ENCODE measurements around the gene PPM1N. TPM values are rescaled to one million over a fixed set of nuclear protein-coding genes. Genes with fewer than 3 reads are reported as not detected.
"Not testable (repeated sequence)": the region's sequence is repeated elsewhere in the genome, so short reads cannot be mapped to it uniquely, and the experiment has no call there.

The PPM1N gene
- total RNA-seq, 1 donor from 2014 or later = 0.62 TPM

DNA sequence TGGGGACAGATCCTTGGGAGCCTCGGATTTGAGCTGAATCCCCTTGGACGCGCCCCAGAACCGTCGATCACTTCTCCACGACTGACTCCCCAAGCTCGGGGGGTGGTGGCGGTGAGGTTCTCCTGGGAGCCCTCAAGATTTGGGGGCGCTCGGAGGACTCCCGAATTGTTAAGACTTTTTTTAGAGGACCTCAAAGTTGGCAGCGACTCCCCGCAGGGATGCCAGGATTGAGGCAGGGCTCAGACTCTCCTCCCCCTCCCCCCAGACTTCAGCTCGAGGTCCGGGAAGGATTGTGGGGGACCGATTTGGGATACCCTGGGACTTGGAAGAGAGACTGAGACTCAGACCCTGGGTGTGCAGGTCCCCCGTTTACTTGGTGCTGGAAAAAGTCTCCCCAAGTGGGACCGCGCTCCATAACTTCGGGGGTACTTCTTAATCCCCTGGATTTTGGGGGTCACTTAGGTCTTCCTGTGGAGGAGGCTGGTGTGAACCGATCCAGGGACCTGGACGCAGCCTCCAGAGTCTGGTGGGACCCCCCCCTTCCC, 9.7 kb downstream of the PPM1N start:
- no peaks in the 10 kb centered on the region for H3K36me3 Mint-ChIP-seq (ENCODE audit: unreplicated experiment)
- H3K4me1 Mint-ChIP-seq (ENCODE audit: unreplicated experiment) = peaks cover 33% of the 10 kb centered on the region
- no peaks in the 10 kb centered on the region for H3K9me3 Mint-ChIP-seq (ENCODE audit: unreplicated experiment)
- H3K27ac Mint-ChIP-seq (ENCODE audit: unreplicated experiment) = peak overlapping the region; percentile 56
- no peak for DNase-seq (ENCODE audit: extremely low spot score, unreplicated experiment)
- H3K27me3 Mint-ChIP-seq (ENCODE audit: unreplicated experiment) = no peaks in the 10 kb centered on the region
- TF ChIP-seq, protein P1, sequence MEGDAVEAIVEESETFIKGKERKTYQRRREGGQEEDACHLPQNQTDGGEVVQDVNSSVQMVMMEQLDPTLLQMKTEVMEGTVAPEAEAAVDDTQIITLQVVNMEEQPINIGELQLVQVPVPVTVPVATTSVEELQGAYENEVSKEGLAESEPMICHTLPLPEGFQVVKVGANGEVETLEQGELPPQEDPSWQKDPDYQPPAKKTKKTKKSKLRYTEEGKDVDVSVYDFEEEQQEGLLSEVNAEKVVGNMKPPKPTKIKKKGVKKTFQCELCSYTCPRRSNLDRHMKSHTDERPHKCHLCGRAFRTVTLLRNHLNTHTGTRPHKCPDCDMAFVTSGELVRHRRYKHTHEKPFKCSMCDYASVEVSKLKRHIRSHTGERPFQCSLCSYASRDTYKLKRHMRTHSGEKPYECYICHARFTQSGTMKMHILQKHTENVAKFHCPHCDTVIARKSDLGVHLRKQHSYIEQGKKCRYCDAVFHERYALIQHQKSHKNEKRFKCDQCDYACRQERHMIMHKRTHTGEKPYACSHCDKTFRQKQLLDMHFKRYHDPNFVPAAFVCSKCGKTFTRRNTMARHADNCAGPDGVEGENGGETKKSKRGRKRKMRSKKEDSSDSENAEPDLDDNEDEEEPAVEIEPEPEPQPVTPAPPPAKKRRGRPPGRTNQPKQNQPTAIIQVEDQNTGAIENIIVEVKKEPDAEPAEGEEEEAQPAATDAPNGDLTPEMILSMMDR (IDR thresholded peaks at IDR 0.05) = no peak
- peak overlapping the region; percentile 83 for H3K4me3 Mint-ChIP-seq (ENCODE audit: unreplicated experiment)

DNA sequence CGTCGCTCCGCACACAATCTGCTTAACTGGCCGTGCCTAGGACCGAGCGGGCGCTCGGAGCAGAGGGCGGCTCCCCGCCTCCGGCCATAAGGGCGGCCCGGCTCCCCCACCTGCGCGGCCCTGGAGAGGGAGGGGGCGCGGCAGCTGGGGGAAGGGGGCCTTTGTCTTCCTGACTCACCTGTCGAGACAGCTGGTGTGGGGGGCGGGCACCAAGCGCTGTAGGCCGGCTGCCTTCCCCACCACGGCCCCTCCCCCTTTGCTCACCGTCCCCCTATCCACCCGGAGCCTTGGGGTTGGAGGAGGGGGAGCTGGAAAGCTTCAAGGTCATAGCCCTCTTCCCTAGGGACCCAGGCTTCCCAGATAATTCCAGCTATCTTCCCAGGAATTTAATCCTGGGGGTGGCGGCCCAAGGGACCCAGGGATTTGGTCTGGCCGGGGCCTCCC, 10.2 kb downstream of the PPM1N start:
- Mint-ChIP-seq H3K4me1 (ENCODE audit: unreplicated experiment) (peaks cover 36% of the 10 kb centered on the region), H3K9me3 (ENCODE audit: unreplicated experiment) (no peaks in the 10 kb centered on the region), H3K27ac (ENCODE audit: unreplicated experiment) (peak overlapping the region; percentile 56), H3K36me3 (ENCODE audit: unreplicated experiment) (no peaks in the 10 kb centered on the region), H3K4me3 (ENCODE audit: unreplicated experiment) (peak overlapping the region; percentile 83), H3K27me3 (ENCODE audit: unreplicated experiment) (no peaks in the 10 kb centered on the region)
- TF ChIP-seq, protein P1 (IDR thresholded peaks at IDR 0.05) = no peak
- DNase-seq (ENCODE audit: extremely low spot score, unreplicated experiment) = no peak

DNA sequence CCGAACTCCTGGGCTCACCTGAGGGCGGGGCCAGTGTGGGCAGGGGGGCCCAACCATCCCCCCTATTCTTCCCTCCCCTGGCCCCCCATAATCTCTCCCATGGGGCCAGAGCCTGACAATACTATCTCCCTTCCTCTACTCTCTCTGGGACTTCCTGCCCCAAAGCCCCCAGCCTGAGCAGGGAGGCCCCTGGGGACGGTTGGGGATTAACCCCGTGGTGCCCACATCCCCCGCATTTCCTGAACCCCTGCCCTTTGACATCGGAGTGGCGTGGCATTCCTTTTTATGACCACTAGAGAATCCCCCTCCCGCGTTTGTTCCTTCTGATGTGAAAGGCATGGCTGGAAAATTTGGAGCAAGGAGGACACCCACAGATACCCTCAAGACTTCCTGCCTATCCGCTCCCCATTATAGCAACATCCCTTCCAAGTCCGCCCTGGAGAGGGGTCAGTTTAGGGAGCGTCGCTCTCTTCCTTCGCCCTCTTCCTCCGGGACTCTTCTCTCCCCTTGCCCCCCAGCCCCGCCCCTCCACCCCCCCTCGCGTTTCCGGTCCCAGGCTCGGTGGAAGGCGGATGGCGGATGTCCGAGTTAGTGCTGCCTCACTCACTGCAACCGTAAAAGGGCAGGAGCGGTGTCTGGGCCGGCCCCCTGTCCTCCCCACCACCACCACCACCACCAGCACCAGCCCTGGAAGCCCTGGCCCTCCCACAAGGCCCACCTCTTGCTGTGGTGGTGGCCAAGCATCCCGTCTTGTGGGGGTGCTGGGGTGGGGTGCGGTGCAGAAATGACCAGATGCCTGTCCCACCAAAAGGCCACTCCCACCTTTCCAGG, 10.8 kb downstream of the PPM1N start:
- peaks cover 40% of the 10 kb centered on the region for H3K4me1 Mint-ChIP-seq (ENCODE audit: unreplicated experiment)
- H3K27me3 Mint-ChIP-seq (ENCODE audit: unreplicated experiment) = no peaks in the 10 kb centered on the region

DNA sequence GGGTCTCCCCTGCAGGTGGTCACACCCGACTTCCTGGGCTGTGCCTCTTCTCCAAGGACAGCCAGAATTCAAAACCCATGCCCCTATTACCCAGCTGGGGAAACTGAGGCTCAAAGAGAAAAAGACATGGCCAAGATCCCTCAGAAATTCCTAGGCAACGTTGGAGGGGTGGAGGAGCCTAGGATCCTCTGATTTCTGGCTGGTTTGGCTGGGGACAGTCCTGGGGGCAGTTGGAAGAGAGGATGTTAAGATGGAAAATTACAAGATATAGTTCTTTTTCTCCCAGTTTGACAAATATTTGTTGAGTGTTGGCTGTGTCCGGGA, 11.4 kb downstream of the PPM1N start:
- peak overlapping the region; percentile 83 for H3K4me3 Mint-ChIP-seq (ENCODE audit: unreplicated experiment)
- TF ChIP-seq, protein P1 (IDR thresholded peaks at IDR 0.05) = no peak

More for the DNA sequence above, 10.8 kb downstream of the PPM1N start:
- TF ChIP-seq, protein P1 (IDR thresholded peaks at IDR 0.05) = no peak
- H3K4me3 Mint-ChIP-seq (ENCODE audit: unreplicated experiment) = peak overlapping the region; percentile 83
- no peak for DNase-seq (ENCODE audit: extremely low spot score, unreplicated experiment)
- no peaks in the 10 kb centered on the region for H3K36me3 Mint-ChIP-seq (ENCODE audit: unreplicated experiment)
- no peaks in the 10 kb centered on the region for H3K9me3 Mint-ChIP-seq (ENCODE audit: unreplicated experiment)
- H3K27ac Mint-ChIP-seq (ENCODE audit: unreplicated experiment) = peak overlapping the region; percentile 93

DNA sequence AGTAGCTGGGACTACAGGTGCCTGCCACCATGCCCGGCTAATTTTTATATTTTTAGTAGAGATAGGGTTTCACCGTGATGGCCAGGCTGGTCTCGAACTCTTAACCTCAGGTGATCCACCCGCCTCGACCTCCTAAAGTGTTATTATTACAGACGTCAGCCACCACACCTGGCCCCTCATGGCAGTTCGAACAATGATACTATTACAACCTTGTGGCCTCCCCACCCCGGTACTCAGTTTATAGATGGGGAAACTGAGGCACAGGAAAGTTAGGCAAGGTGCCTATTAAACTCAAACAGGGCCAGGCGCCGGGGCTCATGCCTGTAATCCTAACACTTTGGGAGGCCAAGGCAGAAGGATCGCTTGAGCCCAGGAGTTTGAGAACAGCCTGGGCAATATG, 12.1 kb downstream of the PPM1N start:
- H3K9me3 Mint-ChIP-seq (ENCODE audit: unreplicated experiment); H3K27me3 Mint-ChIP-seq (ENCODE audit: unreplicated experiment); H3K36me3 Mint-ChIP-seq (ENCODE audit: unreplicated experiment); DNase-seq (ENCODE audit: extremely low spot score, unreplicated experiment): not testable (repeated sequence)
- Mint-ChIP-seq H3K27ac (ENCODE audit: unreplicated experiment) (peak overlapping the region; percentile 93), H3K4me3 (ENCODE audit: unreplicated experiment) (peak overlapping the region; percentile 32), H3K4me1 (ENCODE audit: unreplicated experiment) (peaks cover 42% of the 10 kb centered on the region)

More for the DNA sequence above, 11.4 kb downstream of the PPM1N start:
- H3K27me3 Mint-ChIP-seq (ENCODE audit: unreplicated experiment) = no peaks in the 10 kb centered on the region
- peaks cover 41% of the 10 kb centered on the region for H3K4me1 Mint-ChIP-seq (ENCODE audit: unreplicated experiment)
- DNase-seq (ENCODE audit: extremely low spot score, unreplicated experiment) = no peak
- H3K27ac Mint-ChIP-seq (ENCODE audit: unreplicated experiment) = peak overlapping the region; percentile 93
- no peaks in the 10 kb centered on the region for H3K9me3 Mint-ChIP-seq (ENCODE audit: unreplicated experiment)
- no peaks in the 10 kb centered on the region for H3K36me3 Mint-ChIP-seq (ENCODE audit: unreplicated experiment)

All from osteocyte (in vitro differentiated cells).